GM19240 (cell line): ENCODE results near the gene UBD.

Experiments used
- DNase-seq: peaks from one replicate; pipeline ENCODE4 v3.0.0; 2011; ENCODE audit warnings: low spot score; ENCODE audit not compliant: insufficient read length

Gene UBD

DNA sequence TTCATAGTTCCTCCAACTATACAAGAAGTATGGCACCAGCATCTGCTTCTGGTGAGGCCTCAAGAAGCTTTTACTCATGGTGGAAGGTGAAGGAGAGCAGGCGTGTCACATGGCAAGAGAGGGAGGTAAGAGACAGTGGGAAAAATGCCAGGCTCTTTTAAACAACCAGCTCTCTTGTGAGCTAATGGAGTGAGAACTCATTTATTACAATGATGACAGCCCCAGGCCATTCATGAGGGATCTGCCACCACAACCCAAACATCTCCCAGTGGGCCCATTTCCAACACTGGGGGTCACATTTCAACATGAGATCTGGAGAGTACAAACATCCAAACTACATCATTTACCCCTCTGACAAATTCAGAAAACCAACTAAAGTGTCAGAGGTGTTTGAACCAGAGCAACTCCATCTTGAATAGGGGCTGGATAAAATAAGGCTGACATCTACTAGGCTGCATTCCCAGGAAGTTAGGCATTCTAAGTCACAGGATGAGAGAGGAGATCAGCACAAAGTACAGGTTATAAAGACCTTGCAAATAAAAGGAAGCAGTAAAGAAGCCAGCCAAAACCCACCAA is 2.2 kb upstream of the UBD start:
- DNase-seq, result no peak

DNA sequence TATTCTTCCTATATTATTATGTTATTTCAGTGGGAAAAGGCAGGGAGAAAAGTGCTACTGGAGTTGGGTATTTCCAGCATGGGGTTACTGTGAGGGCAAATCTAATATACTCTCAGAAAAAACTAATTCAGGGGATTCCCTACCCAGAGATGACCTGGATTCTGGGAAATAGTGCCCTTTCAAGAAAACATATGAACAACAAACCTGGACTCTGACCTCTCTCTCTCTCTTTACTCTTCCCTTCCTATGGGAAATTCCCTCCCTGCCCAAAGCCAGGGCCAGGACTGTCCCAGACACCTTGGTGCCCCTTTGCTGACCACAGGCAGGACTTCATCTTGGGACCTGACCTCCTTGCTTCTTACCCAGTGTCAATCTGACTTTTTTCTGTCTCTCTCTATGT is 1.6 kb upstream of the UBD start:
- DNase-seq, result no peak

- no peak for DNase-seq
Measured at GRCh38 chr6:29558439-29559079, 973 bp downstream of the UBD start.

DNA sequence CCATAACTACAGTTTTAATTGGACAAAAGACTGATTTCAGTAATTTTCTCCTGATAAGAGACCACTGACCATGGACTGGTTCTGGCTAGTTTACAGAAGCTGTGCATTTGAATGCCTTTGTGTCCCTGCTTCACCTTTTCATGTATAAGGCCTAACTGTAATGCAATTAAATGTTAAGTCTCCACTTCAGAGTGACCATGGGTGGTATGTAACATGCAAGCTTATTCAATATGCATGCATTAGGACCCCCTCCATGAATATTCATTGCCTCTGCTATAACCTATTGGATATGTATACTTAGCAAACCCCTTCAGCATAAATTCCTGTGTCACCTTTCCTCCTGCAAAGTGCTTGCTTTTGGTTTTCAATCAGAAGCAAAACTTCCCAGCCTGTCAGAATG is 2.2 kb downstream of the UBD start:
- DNase-seq, result no peak

- no peak for DNase-seq
Measured at GRCh38 chr6:29554764-29555163, 4.8 kb downstream of the UBD start.

- no peak for DNase-seq
Measured at GRCh38 chr6:29553268-29554057, 6.1 kb downstream of the UBD start.

DNA sequence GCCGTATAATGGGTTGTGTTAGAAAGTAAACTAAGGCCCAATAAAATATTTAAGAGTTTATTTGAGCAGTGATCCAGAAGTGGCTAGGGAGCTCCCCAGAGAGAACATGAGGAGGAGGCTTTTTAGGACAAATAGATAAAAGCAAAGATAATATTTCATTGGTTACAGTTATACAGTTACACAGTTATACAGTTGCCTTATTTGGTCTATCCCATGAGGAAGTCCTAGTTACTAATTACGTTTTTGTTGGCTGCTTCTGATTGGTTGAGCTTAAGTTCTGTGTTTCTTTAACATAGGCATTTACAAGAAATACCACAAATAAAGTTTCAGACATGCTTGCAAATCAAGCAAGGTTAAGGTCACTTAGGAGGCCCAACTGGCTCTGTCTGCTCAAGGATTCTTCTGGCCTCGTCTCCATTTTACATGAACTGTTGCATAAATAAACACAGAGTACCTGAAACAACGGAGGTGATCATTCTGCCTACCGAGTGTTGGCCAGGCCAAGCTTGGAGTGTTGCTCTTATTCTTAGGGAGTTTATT is 7.0 kb downstream of the UBD start:
- DNase-seq, result no peak

DNA sequence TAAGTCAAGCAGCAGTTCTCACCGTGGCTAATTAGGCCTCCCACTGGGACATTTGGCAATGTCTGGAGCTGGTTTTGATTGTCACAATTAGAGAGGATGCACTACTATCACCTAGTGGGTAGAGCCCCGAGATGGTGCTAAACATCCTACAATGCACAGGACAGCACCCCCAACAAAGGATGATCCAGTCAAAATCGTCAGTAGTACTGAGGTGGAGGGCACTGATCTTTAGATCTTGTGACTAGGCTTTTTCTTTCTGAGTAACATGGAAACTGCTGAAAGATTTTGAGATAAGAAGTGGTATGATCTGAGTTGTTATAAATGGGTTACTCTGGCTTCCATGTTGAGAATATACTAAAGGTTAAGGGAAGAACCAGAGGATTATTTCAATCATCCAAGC is 12.0 kb downstream of the UBD start:
- DNase-seq, result no peak

GRCh38 chr6:29537714-29538403 is 21.7 kb downstream of the UBD start:
- DNase-seq, result no peak

- no peak for DNase-seq
Measured at GRCh38 chr6:29532320-29532951, 27.1 kb downstream of the UBD start.

DNA sequence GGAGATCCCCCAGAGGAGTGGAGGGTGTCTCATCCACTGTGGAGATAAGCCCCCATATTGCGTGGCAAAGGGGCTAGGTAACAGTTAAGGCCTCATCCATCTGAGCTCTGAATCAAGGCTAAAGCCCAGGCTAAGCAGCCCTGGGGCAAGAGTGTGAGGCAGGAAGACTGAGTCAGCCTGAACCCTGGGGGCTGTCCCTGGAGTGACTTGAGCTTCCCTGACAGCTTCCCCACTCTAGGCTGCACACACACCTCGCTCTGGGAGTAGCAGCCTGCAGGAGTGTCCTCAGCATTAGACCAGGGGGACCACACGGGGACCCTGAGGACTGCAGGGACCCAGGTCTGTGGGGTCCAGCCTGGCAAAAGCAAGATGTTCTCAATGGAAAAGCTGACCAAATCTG is 27.9 kb downstream of the UBD start:
- DNase-seq, result no peak

GRCh38 chr6:29530671-29531310 is 28.7 kb downstream of the UBD start:
- no peak for DNase-seq

DNA sequence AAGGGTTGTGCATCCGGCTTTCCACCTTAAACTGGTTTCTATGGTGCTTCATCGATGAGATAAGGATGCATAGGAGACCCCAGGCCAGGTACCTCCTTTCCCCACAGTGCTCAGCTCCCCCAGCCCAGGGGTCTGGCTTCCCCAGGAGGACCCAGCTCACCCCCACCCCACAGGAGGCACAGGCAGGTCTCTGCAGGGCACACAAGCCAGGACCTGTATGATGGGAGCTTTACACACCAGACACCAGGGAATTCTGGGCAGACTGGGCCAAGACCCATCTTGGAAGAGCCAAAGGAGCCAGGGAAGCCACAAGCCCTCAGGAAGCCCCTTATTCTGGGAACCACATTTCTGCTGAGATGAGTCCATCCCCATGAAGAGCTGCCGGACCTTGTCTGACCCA is 29.6 kb downstream of the UBD start:
- DNase-seq, result no peak

- no peak for DNase-seq
Measured at GRCh38 chr6:29528988-29529560, 30.5 kb downstream of the UBD start.

GRCh38 chr6:29528300-29528931 is 31.1 kb downstream of the UBD start:
- no peak for DNase-seq

DNA sequence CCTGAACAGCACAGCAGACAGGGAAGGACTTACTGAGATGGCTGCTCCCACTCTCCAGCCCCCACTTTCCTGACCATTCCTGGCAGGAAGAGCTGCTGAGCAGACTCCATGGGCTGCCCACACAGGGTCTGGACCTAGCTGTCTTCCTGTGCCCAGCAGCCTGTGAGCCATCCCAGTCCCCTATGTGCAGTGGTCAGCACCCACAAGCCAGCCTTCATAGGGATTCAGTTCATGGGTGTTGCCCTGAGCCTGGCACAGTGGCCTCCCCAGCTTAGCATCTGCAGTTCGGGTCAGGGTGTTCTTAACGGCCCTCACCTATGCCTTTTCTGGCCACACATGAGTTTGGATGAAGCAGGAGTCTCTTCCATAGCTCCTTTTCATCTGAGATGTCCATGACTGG is 32.0 kb downstream of the UBD start:
- no peak for DNase-seq

GRCh38 chr6:29527126-29527525 is 32.4 kb downstream of the UBD start:
- no peak for DNase-seq

DNA sequence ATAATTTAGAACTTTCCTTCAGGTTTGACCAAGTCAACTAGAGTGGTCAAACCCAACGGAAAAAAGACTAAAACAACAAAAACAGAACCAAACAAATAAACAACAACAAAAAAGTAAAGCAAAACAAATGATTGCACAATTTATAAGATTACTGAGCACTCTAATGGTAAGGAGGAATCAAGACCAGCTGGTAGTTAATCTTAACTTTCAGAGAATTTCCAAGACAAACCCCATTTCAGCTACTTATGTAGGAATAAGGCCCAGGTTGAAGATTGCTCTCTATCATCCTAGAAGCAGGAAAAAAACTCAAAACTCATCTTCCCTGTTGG is 34.3 kb downstream of the UBD start:
- no peak for DNase-seq

- no peak for DNase-seq
Measured at GRCh38 chr6:29524444-29525310, 34.9 kb downstream of the UBD start.
